Stimulated activated CD4-positive, alpha-beta T cell treated with anti-CD3 and anti-CD28 coated beads, Interleukin-4, amount 100 ng/mL, for 24 hours (primary cell): ENCODE measurements around the gene FASN.
A peak's percentile ranks its signal among the peaks of the same experiment; 100 is the strongest.

Experiments
- DNase-seq: peaks from one replicate; pipeline ENCODE4 v3.0.0-alpha.2; 2020

Gene FASN

GRCh38 chr17:82072827-82073226 lies 25.2 kb downstream of the FASN start:
- DNase-seq = no peak

- DNase-seq = no peak
Measured at GRCh38 chr17:82070611-82071010, 27.4 kb downstream of the FASN start.

GRCh38 chr17:82065638-82066303 lies 32.3 kb downstream of the FASN start, which contains the start of gene DUS1L:
Gene DUS1L (minus strand): TSS chr17:82065804. CDS start chr17:82065059, 745 bp downstream.
- peak; percentile 72 for DNase-seq

- no peak for DNase-seq
Measured at GRCh38 chr17:82065193-82065637, 32.8 kb downstream of the FASN start.

- no peak for DNase-seq
Measured at GRCh38 chr17:82064433-82065192, 33.4 kb downstream of the FASN start.

GRCh38 chr17:82063424-82064415 lies 34.3 kb downstream of the FASN start:
- no peak for DNase-seq

GRCh38 chr17:82062984-82063368 lies 35.1 kb downstream of the FASN start:
- no peak for DNase-seq

- DNase-seq = no peak
Measured at GRCh38 chr17:82062076-82062983, 35.7 kb downstream of the FASN start.

GRCh38 chr17:82061047-82061925 lies 36.8 kb downstream of the FASN start:
- no peak for DNase-seq

- DNase-seq = no peak
Measured at GRCh38 chr17:82060614-82061013, 37.4 kb downstream of the FASN start.

GRCh38 chr17:82060001-82060380 lies 38.0 kb downstream of the FASN start:
- DNase-seq = no peak

- DNase-seq = no peak
Measured at GRCh38 chr17:82059272-82060000, 38.6 kb downstream of the FASN start.

GRCh38 chr17:82058855-82059249 lies 39.2 kb downstream of the FASN start:
- no peak for DNase-seq

- no peak for DNase-seq
Measured at GRCh38 chr17:82058230-82058854, 39.7 kb downstream of the FASN start.

GRCh38 chr17:82056729-82057621 lies 41.1 kb downstream of the FASN start:
- DNase-seq = no peak

GRCh38 chr17:82055965-82056728 lies 41.9 kb downstream of the FASN start:
- DNase-seq = no peak

- no peak for DNase-seq
Measured at GRCh38 chr17:82055023-82055964, 42.7 kb downstream of the FASN start.
